Ishikawa (cell line): ENCODE results near the gene GAMT.

Experiments
- CEBPB ChIP-seq: IDR thresholded peaks from 2 replicates; pipeline ENCODE4 v1.6.1; 2012
- CREB1 ChIP-seq: IDR thresholded peaks from 2 replicates; pipeline ENCODE4 v1.6.1; 2012; ENCODE audit warnings: low read depth
- EGR1 ChIP-seq: IDR thresholded peaks from 2 replicates; pipeline ENCODE4 v1.6.1; 2012
- EP300 ChIP-seq: IDR thresholded peaks from 2 replicates; pipeline ENCODE4 v1.6.1; 2012; ENCODE audit warnings: borderline replicate concordance
- FOXM1 ChIP-seq: IDR thresholded peaks from 2 replicates; pipeline ENCODE4 v1.6.1; 2012; ENCODE audit warnings: low read depth, borderline replicate concordance
- MAX ChIP-seq: IDR thresholded peaks from 2 replicates; pipeline ENCODE4 v1.6.1; 2012
- NFIC ChIP-seq: IDR thresholded peaks from 2 replicates; pipeline ENCODE4 v1.6.1; 2012
- RAD21 ChIP-seq: IDR thresholded peaks from 2 replicates; pipeline ENCODE4 v1.6.1; 2012; ENCODE audit warnings: low read depth
- REST ChIP-seq: IDR thresholded peaks from 2 replicates; pipeline ENCODE4 v1.6.1; 2012; ENCODE audit warnings: low read depth, mild to moderate bottlenecking
- TAF1 ChIP-seq: IDR thresholded peaks from 2 replicates; pipeline ENCODE4 v1.6.1; 2012; ENCODE audit warnings: low read depth, mild to moderate bottlenecking
- TCF12 ChIP-seq: IDR thresholded peaks from 2 replicates; pipeline ENCODE4 v1.6.1; 2012; ENCODE audit warnings: low read depth
- TEAD4 ChIP-seq: IDR thresholded peaks from 2 replicates; pipeline ENCODE4 v1.6.1; 2012
- YY1 ChIP-seq: IDR thresholded peaks from 2 replicates; pipeline ENCODE4 v1.6.1; 2012; ENCODE audit warnings: low read depth
- ZBTB7A ChIP-seq: IDR thresholded peaks from 2 replicates; pipeline ENCODE4 v1.6.1; 2012; ENCODE audit warnings: low read depth
- TF ChIP-seq, protein P1 (sequence below): IDR thresholded peaks from 2 replicates; pipeline ENCODE4 v1.6.1; 2012

GAMT gene

GRCh38 chr19:1428738-1429391 is 27.5 kb upstream of the GAMT start:
- TF ChIP-seq EGR1 (no peak), EP300 (no peak), YY1 (no peak), MAX (no peak), ZBTB7A (no peak), CREB1 (no peak), CEBPB (no peak), FOXM1 (no peak), REST (no peak)
- TF ChIP-seq, protein P1, sequence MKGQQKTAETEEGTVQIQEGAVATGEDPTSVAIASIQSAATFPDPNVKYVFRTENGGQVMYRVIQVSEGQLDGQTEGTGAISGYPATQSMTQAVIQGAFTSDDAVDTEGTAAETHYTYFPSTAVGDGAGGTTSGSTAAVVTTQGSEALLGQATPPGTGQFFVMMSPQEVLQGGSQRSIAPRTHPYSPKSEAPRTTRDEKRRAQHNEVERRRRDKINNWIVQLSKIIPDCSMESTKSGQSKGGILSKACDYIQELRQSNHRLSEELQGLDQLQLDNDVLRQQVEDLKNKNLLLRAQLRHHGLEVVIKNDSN = no peak

DNA sequence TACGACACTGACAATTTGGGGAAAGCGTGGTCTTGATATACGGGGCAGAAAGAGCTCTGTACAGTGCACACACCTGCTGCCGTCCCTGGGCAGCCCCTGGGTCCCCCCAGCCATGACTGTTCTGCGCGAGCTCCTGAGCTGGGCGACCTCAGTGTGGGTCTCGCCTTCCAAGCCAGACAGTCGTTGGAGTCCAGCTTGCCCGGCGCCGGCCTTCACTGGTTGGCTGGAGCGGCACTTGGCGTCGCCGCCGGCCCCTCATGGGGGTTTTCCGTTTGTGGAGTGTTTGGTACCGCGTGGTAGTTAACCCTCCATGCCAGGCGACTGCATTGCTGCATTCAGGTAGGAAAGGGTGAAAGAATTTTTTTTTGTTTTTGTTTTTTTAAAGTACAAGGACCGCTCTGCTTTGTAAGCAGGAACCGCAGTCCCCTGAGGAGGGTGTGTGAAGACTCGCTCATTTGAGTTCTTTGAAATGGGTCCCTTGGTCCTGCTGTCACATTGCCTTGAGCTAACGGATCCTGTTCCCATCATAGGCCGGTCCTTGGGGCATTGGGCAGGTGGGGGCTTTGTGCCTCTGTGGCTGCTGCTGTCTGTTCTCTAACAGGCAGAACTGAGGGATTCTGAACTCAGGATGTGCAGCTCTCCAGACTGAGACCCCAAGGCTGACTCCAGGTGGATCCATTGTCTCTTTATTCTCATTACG is 26.0 kb upstream of the GAMT start:
- TF ChIP-seq REST = no peak
- TF ChIP-seq RAD21 = no peak
- no peak for TF ChIP-seq CREB1
- TF ChIP-seq CEBPB = no peak
- TF ChIP-seq, protein P1 = no peak
- TF ChIP-seq NFIC = no peak
- no peak for TF ChIP-seq EP300

DNA sequence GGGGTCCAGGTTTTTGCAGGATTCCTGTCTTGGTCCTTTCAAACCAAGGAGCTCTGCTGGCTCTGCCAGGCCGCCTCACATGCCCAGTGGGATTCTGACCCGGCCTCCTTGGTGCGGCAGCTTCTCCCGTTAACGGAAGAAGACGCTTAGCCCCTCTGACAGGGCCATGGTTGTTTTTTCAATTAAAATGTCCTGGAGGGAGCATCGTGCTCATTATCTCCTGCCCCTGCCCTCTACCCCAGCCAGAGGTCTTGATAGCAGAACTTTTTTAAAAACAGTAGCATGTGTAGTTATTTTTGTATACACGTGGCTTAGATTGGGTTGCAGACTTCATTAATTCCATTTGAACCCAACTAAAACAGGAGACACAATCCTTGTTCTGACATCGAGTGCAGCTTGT is 25.4 kb upstream of the GAMT start:
- TF ChIP-seq, protein P1 = no peak
- TF ChIP-seq CEBPB = no peak
- TF ChIP-seq TEAD4 = no peak
- no peak for TF ChIP-seq TCF12
- no peak for TF ChIP-seq MAX
- TF ChIP-seq ZBTB7A = no peak
- no peak for TF ChIP-seq NFIC
- no peak for TF ChIP-seq CREB1
- no peak for TF ChIP-seq TAF1
- no peak for TF ChIP-seq REST
- no peak for TF ChIP-seq EGR1
- no peak for TF ChIP-seq EP300
- TF ChIP-seq RAD21 = no peak
- TF ChIP-seq FOXM1 = no peak
- no peak for TF ChIP-seq YY1

DNA sequence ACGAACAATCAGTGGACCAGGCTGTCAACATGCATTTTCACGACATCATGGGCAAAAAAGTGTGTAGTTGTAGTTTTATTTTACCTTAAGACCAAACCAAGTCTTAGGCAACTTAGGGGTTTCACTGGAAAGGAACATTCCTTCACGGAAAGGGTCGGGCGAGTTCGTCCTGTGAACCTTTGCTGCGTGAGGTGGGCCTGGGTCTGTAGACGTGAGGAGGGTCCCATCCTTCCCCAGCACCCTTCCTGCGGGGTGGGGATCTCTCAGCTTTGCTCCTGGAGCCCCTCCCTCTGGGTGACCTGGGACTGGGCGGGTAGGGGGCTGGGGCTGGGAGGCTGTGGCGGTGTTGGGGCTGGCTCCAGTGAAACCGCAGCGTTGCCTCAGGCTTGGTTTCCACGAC is 24.6 kb upstream of the GAMT start:
- TF ChIP-seq EP300 (no peak), REST (no peak), NFIC (no peak), EGR1 (no peak), CEBPB (no peak), RAD21 (no peak)
